ENCODE results near the gene NPHP3.

The NPHP3 gene

DNA sequence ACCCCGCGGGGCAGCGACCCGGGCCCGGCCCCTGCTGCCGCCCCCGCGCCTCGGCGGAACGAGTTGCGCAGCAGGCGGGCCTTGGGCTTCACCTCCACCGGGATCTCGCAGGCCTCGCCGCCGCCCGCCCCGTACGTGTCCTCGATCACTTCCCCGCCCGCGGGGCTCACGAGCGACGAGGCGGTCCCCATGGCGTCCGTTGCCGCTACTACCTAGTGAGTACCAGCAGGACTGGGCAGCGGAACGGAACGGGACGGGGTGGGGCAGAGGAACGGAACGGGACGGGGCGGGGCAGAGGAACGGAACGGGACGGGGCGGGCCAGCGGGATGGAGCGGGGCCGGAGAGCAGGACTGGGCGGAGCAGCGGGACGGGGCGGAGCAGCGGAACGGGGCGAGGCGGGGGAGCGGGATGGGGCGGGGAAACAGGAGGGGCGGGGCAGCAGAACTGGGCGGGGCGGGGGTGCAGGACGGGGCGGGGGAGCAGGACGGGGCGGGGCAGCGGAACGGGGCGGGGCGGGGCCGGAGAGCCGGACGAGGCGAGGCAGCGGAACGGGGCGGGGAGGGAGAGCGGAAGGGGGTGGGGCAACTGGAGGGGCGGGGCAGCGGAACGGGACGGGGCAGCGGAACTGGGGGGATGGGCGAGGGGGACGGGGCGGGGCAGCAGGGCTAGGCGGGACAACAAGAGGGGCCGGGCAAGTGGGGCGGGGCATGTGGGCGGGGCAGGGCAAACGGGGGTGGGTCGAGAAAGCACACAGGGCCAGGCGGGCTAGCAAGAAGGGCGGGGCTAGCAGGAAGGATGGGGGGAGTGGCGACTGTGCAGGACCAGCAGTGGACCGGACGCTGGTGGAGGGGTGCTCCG, at the start of gene NPHP3:
Gene NPHP3, minus strand, starts transcription at position 245 of the 859 bp plus-strand sequence. Its CDS starts 54 bp downstream, at position 191.
- Histone ChIP-seq H3K4me1 (ENCODE audit: control insufficient read depth, insufficient read depth, low read length) (peaks cover 3% of the 10 kb centered on the region; the same call in 1 of the 2 replicates), H3K36me3 (ENCODE audit: control insufficient read depth in 2 of 2, insufficient read depth in 1 of 2, low read length in 2 of 2) (peaks cover 0 to 18% of the 10 kb centered on the region in 2 experiments), H3K27ac (ENCODE audit: extremely low read depth, low read depth, low read length) (peak within 1 kb of the TSS; percentile 68), H3K9me3 (ENCODE audit: control insufficient read depth, insufficient read depth, low read depth, low read length) (no peaks in the 10 kb centered on the region), H3K4me3 (ENCODE audit: low read depth, low read length) (peak within 1 kb of the TSS; percentile 94)
- ChIA-PET POLR2A (no interaction called here), CTCF (no interaction called here)
- TF ChIP-seq PRDM6 (tag by site-specific recombination; IDR thresholded peaks at IDR 0.05) (no peak), KLF16 (tag by site-specific recombination; IDR thresholded peaks at IDR 0.05) (peak; percentile 47; the same call in 1 of the 2 replicates), ZNF19 (tag by site-specific recombination; IDR thresholded peaks at IDR 0.05; ENCODE audit: low read depth) (no peak), ZSCAN30 (tag by site-specific recombination; IDR thresholded peaks at IDR 0.05) (0 out of 2 replicates have a peak, but pooled peaks have one; percentile 23), SP2 (tag by site-specific recombination; IDR thresholded peaks at IDR 0.05) (peak; percentile 61), ZSCAN18 (tag by site-specific recombination; IDR thresholded peaks at IDR 0.05) (no peak), ZNF157 (tag by site-specific recombination; IDR thresholded peaks at IDR 0.05) (no peak), ZNF488 (tag by site-specific recombination; IDR thresholded peaks at IDR 0.05) (no peak), BCL11B (tag by site-specific recombination; IDR thresholded peaks at IDR 0.05; ENCODE audit: low read depth) (no peak), ZFP69B (tag by site-specific recombination; IDR thresholded peaks at IDR 0.05) (no peak), KLF9 (tag by site-specific recombination; IDR thresholded peaks at IDR 0.05; ENCODE audit: low read depth) (peak; percentile 92), ZIC2 (tag by site-specific recombination; IDR thresholded peaks at IDR 0.05) (peak; percentile 39; the same call in 1 of the 2 replicates), KLF8 (tag by site-specific recombination; IDR thresholded peaks at IDR 0.05) (peak; percentile 59), PATZ1 (tag by site-specific recombination; IDR thresholded peaks at IDR 0.05) (peak; percentile 56), SP3 (tag by site-specific recombination; IDR thresholded peaks at IDR 0.05) (peak; percentile 73), KLF1 (tag by site-specific recombination; IDR thresholded peaks at IDR 0.05) (peak; percentile 17; the same call in 1 of the 2 replicates), ZNF292 (tag by site-specific recombination; IDR thresholded peaks at IDR 0.05; ENCODE audit: borderline replicate concordance, low read depth) (no peak), ZNF701 (tag by site-specific recombination; IDR thresholded peaks at IDR 0.05) (no peak), KLF10 (tag by site-specific recombination; IDR thresholded peaks at IDR 0.05) (peak; percentile 69), ZNF132 (tag by site-specific recombination; IDR thresholded peaks at IDR 0.05; ENCODE audit: borderline replicate concordance) (no peak), ZBTB20 (tag by site-specific recombination; IDR thresholded peaks at IDR 0.05) (peak; percentile 36; the same call in 1 of the 2 replicates), ZXDB (tag by site-specific recombination; IDR thresholded peaks at IDR 0.05) (peak; percentile 57; the same call in 1 of the 2 replicates), ZBTB17 (tag by site-specific recombination; IDR thresholded peaks at IDR 0.05) (no peak), PRDM1 (tag by site-specific recombination; IDR thresholded peaks at IDR 0.05) (no peak), RBAK (tag by site-specific recombination; IDR thresholded peaks at IDR 0.05) (no peak), ZNF10 (tag by site-specific recombination; IDR thresholded peaks at IDR 0.05) (no peak)
- TF ChIP-seq, protein P1, sequence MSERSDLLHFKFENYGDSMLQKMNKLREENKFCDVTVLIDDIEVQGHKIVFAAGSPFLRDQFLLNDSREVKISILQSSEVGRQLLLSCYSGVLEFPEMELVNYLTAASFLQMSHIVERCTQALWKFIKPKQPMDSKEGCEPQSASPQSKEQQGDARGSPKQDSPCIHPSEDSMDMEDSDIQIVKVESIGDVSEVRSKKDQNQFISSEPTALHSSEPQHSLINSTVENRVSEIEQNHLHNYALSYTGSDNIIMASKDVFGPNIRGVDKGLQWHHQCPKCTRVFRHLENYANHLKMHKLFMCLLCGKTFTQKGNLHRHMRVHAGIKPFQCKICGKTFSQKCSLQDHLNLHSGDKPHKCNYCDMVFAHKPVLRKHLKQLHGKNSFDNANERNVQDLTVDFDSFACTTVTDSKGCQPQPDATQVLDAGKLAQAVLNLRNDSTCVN (tag by site-specific recombination; optimal IDR thresholded peaks at IDR 0.05): peak; percentile 49
